CD14-positive monocyte (primary cell): Measurements from ENCODE around the gene SPAG16. TPM values are rescaled to one million over a fixed set of nuclear protein-coding genes. Genes with fewer than 3 reads are reported as not detected.

Experiments used
- DNase-seq, 3 donors: peaks; one replicate each; pipeline ENCODE4 v3.0.0-alpha.2; 2011 to 2022
- H2AFZ ChIP-seq: 2 replicates; pipeline ENCODE4 v1.6.0; 2012; ENCODE audit warnings: mild to moderate bottlenecking, low read depth, low read length, inconsistent platforms; ENCODE audit not compliant: insufficient read depth, poor library complexity, severe bottlenecking
- H3K27ac ChIP-seq, 2 donors: 1 replicate in 1 of 2; 2 replicates in 1 of 2; pipeline ENCODE4 v1.5.1; 2012 to 2013; ENCODE audit warnings: low read length in 2 of 2, control low read depth in 1 of 2, inconsistent platforms in 1 of 2, low read depth in 1 of 2, mild to moderate bottlenecking in 1 of 2
- H3K27me3 ChIP-seq, 2 donors: one replicate each; pipeline versions ENCODE4 v1.6.0 to v1.6.1; 2011 to 2013; ENCODE audit warnings: low read length in 2 of 2; ENCODE audit not compliant: control insufficient read depth in 2 of 2, insufficient read depth in 2 of 2
- H3K36me3 ChIP-seq, 2 donors: replicated peaks in 1 of 2; 1 replicate in 1 of 2; 2 replicates in 1 of 2; pipeline versions ENCODE4 v1.5.1 to v1.6.1; 2012 to 2013; ENCODE audit warnings: low read length in 2 of 2, control low read depth in 1 of 2, inconsistent platforms in 1 of 2, mild to moderate bottlenecking in 1 of 2; ENCODE audit not compliant: insufficient read depth in 2 of 2, control insufficient read depth in 1 of 2
- H3K4me1 ChIP-seq, 2 donors: 1 replicate in 1 of 2; 2 replicates in 1 of 2; pipeline versions ENCODE4 v1.5.1 to v1.6.1; 2012 to 2013; ENCODE audit warnings: low read length in 2 of 2, control low read depth in 1 of 2, inconsistent platforms in 1 of 2, mild to moderate bottlenecking in 1 of 2, moderate library complexity in 1 of 2; ENCODE audit not compliant: insufficient read depth in 2 of 2, control insufficient read depth in 1 of 2
- H3K4me2 ChIP-seq: replicated peaks from 2 replicates; pipeline ENCODE3; 2012; ENCODE audit warnings: low read length, moderate library complexity, mild to moderate bottlenecking; ENCODE audit not compliant: poor library complexity, severe bottlenecking; ENCODE audit errors: extremely low read depth
- H3K4me3 ChIP-seq, 3 experiments: fragments of 200-600 bp in 1 of 3; sonication (generic) in 1 of 3; replicated peaks in 1 of 3; 1 replicate in 2 of 3; 2 replicates in 1 of 3; pipeline ENCODE4 v1.5.1; 2011 to 2013; ENCODE audit warnings: low read length in 3 of 3, mild to moderate bottlenecking in 3 of 3, control low read depth in 2 of 3, low read depth in 2 of 3, inconsistent platforms in 1 of 3, moderate library complexity in 1 of 3
- H3K79me2 ChIP-seq: 2 replicates; pipeline ENCODE4 v1.6.0; 2012; ENCODE audit warnings: mild to moderate bottlenecking, control low read depth, inconsistent platforms, low read length, moderate library complexity; ENCODE audit not compliant: insufficient read depth
- H3K9ac ChIP-seq: 2 replicates; pipeline ENCODE4 v1.6.0; 2017; ENCODE audit warnings: low read length, mild to moderate bottlenecking; ENCODE audit not compliant: insufficient read depth, poor library complexity, severe bottlenecking
- H3K9me3 ChIP-seq, 2 donors: replicated peaks in 1 of 2; 1 replicate in 1 of 2; 2 replicates in 1 of 2; pipeline versions ENCODE4 v1.5.1 to v1.6.1; 2012 to 2013; ENCODE audit warnings: low read length in 2 of 2, control low read depth in 1 of 2; ENCODE audit not compliant: control insufficient read depth in 1 of 2, insufficient read depth in 1 of 2
- H4K20me1 ChIP-seq: 2 replicates; pipeline ENCODE4 v1.6.0; 2012; ENCODE audit warnings: mild to moderate bottlenecking, low read length, control low read depth, moderate library complexity; ENCODE audit not compliant: insufficient read depth
- H3K27ac Mint-ChIP-seq, 7 donors: one replicate each; pipeline ENCODE4 v1.8.0; 2020; ENCODE audit warnings: mild to moderate bottlenecking in 7 of 7, mixed read lengths in 7 of 7, moderate library complexity in 6 of 7, inconsistent platforms in 2 of 7
- H3K27me3 Mint-ChIP-seq, 3 donors: one replicate each; pipeline ENCODE4 v1.8.0; 2021 to 2022; ENCODE audit warnings: low read depth in 3 of 3, mild to moderate bottlenecking in 3 of 3, mixed read lengths in 3 of 3, moderate library complexity in 3 of 3, inconsistent platforms in 1 of 3
- H3K36me3 Mint-ChIP-seq, 2 donors: one replicate each; pipeline ENCODE4 v1.8.0; 2020; ENCODE audit warnings: mixed read lengths in 2 of 2, inconsistent platforms in 1 of 2, mild to moderate bottlenecking in 1 of 2
- H3K4me1 Mint-ChIP-seq: one replicate; pipeline ENCODE4 v1.8.0; 2020; ENCODE audit warnings: mild to moderate bottlenecking, mixed read lengths
- H3K4me3 Mint-ChIP-seq, 2 donors: one replicate each; pipeline ENCODE4 v1.8.0; 2020; ENCODE audit warnings: mild to moderate bottlenecking in 2 of 2, mixed read lengths in 2 of 2, moderate library complexity in 1 of 2
- H3K9me3 Mint-ChIP-seq, 7 donors: one replicate each; pipeline ENCODE4 v1.8.0; 2020 to 2022; ENCODE audit warnings: mixed read lengths in 7 of 7, mild to moderate bottlenecking in 6 of 7, moderate library complexity in 6 of 7, inconsistent platforms in 2 of 7
- CTCF ChIP-seq: fragments of 200-600 bp; IDR thresholded peaks from one replicate; pipeline ENCODE4 v1.8.0; 2022; ENCODE audit warnings: antibody characterized with exemption, mild to moderate bottlenecking
- WGBS: methylation state at CpG from one replicate; pipeline ENCODE4 v1.1.5; 2013; ENCODE audit warnings: missing lambda C conversion rate; ENCODE audit not compliant: insufficient coverage; 5-methylcytosine and 5-hydroxymethylcytosine counted together
- intact Hi-C, 2 donors: fragments of 100-400 bp; cut with micrococcal nuclease; formaldehyde crosslinking; loops; one replicate each; pipeline versions ENCODE4 v1.15.0 to v1.15.1; 2023
- polyA plus RNA-seq, 3 donors: library from polyadenylated mRNA; depleted of rRNA in 1 of 3; unstranded in 2 of 3; stranded (reverse) in 1 of 3; fragments of 300-500 nt in 2 of 3; fragments of >200 nt in 1 of 3; fragmentation: Illumina TruSeq in 2 of 3; gene quantifications; 1 replicate in 2 of 3; 2 replicates in 1 of 3; pipeline ENCODE4 v1.2.3, GENCODE V29; 2012 to 2021

Gene SPAG16
- polyA plus RNA-seq, 3 donors: 0.12 to 0.30 TPM; not detected in 1

- H3K4me2 ChIP-seq: no peak overlapping the region
- no peaks in the 10 kb centered on the region for H3K27me3 ChIP-seq
- H3K4me1 ChIP-seq: no peaks in the 10 kb centered on the region
- intact Hi-C loops: no loop called here
- no peak overlapping the region for H3K27ac Mint-ChIP-seq
- H3K9ac ChIP-seq: no peak overlapping the region
- no peaks in the 10 kb centered on the region for H3K79me2 ChIP-seq
- TF ChIP-seq CTCF: no peak
- DNase-seq: no peak
- no peaks in the 10 kb centered on the region for H3K36me3 Mint-ChIP-seq
- H3K9me3 Mint-ChIP-seq: peaks cover 0 to 4% (median 2%) of the 10 kb centered on the region in 7 donors
- no peaks in the 10 kb centered on the region for H3K36me3 ChIP-seq
- no peak overlapping the region for H2AFZ ChIP-seq
- no peaks in the 10 kb centered on the region for H3K27me3 Mint-ChIP-seq
- H3K4me3 ChIP-seq: no peak overlapping the region
- no peak overlapping the region for H3K27ac ChIP-seq
- H3K9me3 ChIP-seq: no peaks in the 10 kb centered on the region
- H3K4me1 Mint-ChIP-seq: no peaks in the 10 kb centered on the region
- H4K20me1 ChIP-seq: no peaks in the 10 kb centered on the region
- no peak overlapping the region for H3K4me3 Mint-ChIP-seq
Measured at GRCh38 chr2:214127170-214127569, 842.9 kb downstream of the SPAG16 start.

- Histone ChIP-seq H3K4me1 (no peaks in the 10 kb centered on the region), H3K27ac (no peak overlapping the region), H3K4me3 (no peak overlapping the region), H4K20me1 (no peaks in the 10 kb centered on the region), H3K9me3 (no peaks in the 10 kb centered on the region), H3K4me2 (no peak overlapping the region), H2AFZ (no peak overlapping the region), H3K36me3 (no peaks in the 10 kb centered on the region), H3K9ac (no peak overlapping the region), H3K79me2 (no peaks in the 10 kb centered on the region), H3K27me3 (no peaks in the 10 kb centered on the region)
- Mint-ChIP-seq H3K4me1 (no peaks in the 10 kb centered on the region), H3K27me3 (no peaks in the 10 kb centered on the region), H3K27ac (no peak overlapping the region), H3K9me3 (peaks cover 0 to 4% (median 2%) of the 10 kb centered on the region in 7 donors), H3K4me3 (no peak overlapping the region), H3K36me3 (no peaks in the 10 kb centered on the region)
- DNase-seq: no peak
- intact Hi-C loops: no loop called here
- WGBS: no CpG with 5 or more reads among the region's 1 CpG
- TF ChIP-seq CTCF: no peak
Measured at GRCh38 chr2:214127571-214127970, 843.3 kb downstream of the SPAG16 start.
